ENCODE data around the gene SET.

The SET gene

GRCh38 chr9:128714586-128715435, 25.8 kb downstream of the SET start:
- TF ChIP-seq CTCF (IDR thresholded peaks at IDR 0.05; ENCODE audit: insufficient read depth, low read depth, low read length, missing control alignments), result no peak
- H3K4me3 ChIP-seq (ENCODE audit: low read depth, low read length), result no peak overlapping the region
- no peak for DNase-seq (ENCODE audit: low read depth)

- no peak for TF ChIP-seq CTCF (IDR thresholded peaks at IDR 0.05; ENCODE audit: insufficient read depth, low read depth, low read length, missing control alignments)
- H3K4me3 ChIP-seq (ENCODE audit: low read depth, low read length), result no peak overlapping the region
- no peak for DNase-seq (ENCODE audit: low read depth)
Measured at GRCh38 chr9:128715436-128715750, 26.4 kb downstream of the SET start.

DNA sequence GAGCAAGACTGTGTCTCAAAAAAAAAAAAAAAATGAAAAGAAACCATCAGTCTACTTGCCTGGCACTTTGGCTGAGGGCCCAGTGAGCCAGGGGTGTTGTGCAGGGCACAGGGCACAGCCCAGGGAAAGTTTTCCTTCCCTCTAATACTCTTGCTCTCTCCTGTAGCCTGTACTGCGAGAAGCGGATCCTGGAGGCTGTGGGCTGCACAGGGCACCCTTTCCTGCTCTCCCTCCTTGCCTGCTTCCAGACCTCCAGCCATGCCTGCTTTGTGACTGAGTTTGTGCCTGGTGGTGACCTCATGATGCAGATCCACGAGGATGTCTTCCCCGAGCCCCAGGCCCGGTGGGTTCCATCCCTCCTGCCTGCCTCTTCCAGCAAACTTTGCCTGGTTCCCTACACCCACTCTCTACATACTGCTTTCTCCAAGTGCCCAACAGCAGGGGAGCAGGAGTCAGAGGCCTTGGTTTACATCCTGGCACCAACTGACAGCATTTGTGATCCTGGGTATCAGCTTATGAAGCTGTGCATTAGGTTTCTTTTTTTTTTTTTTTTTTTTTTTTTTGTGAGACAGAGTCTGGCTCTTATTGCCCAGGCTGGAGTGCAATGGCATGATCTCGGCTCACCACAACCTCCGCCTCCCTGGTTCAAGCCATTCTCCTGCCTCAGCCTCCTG, 27.7 kb downstream of the SET start:
- no peak overlapping the region for H3K4me3 ChIP-seq (ENCODE audit: low read depth, low read length)
- DNase-seq (ENCODE audit: low read depth), result no peak
- no peak for TF ChIP-seq CTCF (IDR thresholded peaks at IDR 0.05; ENCODE audit: insufficient read depth, low read depth, low read length, missing control alignments)

DNA sequence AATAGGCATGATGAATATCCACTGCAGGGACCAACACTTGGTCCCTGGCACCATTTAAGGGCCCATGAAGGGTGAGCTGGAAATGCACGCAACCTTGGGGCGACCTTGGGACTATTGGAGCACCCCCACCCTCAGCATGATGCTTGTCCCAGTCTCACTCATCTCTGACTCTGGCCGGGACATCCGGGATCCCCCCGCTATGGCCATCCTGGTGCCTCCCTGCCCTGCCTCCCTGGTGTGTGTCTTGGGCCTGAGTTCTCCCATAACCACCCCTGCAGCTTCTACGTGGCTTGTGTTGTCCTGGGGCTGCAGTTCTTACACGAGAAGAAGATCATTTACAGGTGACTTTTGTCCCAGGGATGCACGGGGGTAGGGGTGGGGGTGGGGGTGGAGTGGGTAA, 29.0 kb downstream of the SET start:
- TF ChIP-seq CTCF (IDR thresholded peaks at IDR 0.05; ENCODE audit: insufficient read depth, low read depth, low read length, missing control alignments), result no peak
- H3K4me3 ChIP-seq (ENCODE audit: low read depth, low read length), result no peak overlapping the region
- DNase-seq (ENCODE audit: low read depth), result no peak

DNA sequence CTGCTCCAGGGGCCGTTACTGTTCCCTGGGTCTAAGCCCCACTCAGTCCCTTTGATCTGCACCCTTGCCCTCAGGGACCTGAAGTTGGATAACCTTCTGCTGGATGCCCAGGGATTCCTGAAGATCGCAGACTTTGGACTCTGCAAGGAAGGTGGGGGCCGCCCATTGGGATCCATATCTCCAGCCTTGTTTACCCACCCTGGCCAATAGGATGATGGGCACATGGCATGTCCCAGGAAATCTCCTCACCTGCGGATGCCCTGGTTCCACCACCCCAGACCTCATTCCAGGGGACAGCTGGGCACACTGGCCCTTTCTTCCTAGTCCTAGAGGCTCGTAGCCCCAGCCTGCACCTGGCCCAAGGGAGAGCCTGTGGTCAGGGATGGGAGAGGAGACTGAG, 29.5 kb downstream of the SET start:
- no peak for DNase-seq (ENCODE audit: low read depth)
- no peak overlapping the region for H3K4me3 ChIP-seq (ENCODE audit: low read depth, low read length)
- TF ChIP-seq CTCF (IDR thresholded peaks at IDR 0.05; ENCODE audit: insufficient read depth, low read depth, low read length, missing control alignments), result no peak

GRCh38 chr9:128719919-128720605, 31.0 kb downstream of the SET start:
- no peak for TF ChIP-seq CTCF (IDR thresholded peaks at IDR 0.05; ENCODE audit: insufficient read depth, low read depth, low read length, missing control alignments)
- no peak for DNase-seq (ENCODE audit: low read depth)

More at GRCh38 chr9:128719919-128720605, 31.0 kb downstream of the SET start:
- no peak overlapping the region for H3K4me3 ChIP-seq (ENCODE audit: low read depth, low read length)
